ENCODE measurements around the gene FAM131B. TPM values are rescaled to one million over a fixed set of nuclear protein-coding genes. Genes with fewer than 3 reads are reported as not detected.

Gene FAM131B
- total RNA-seq, 1 experiment from 2014 or later = 25.3 TPM

GRCh38 chr7:143387156-143387975 lies 24.9 kb upstream of the FAM131B start:
- DNase-seq (ENCODE audit: low spot score) = peak; percentile 44
- POLR2A ChIA-PET = interaction anchor here (0.5 to 7.2 kb wide), 5 partner anchors 16 to 30 kb away, joined by 3 to 62 read pairs (median 3); partner anchors contain the start of gene EPHA1
- CTCF ChIA-PET = interaction anchor here (0.6 to 4.4 kb wide), 10 partner anchors 7 to 147 kb away, joined by 3 to 48 read pairs (median 7); partner anchors contain the start of genes EPHA1 and FAM131B

More at GRCh38 chr7:143387156-143387975, 24.9 kb upstream of the FAM131B start:
- no peaks in the 10 kb centered on the region for H3K9me3 Mint-ChIP-seq
- peak; percentile 21 for ATAC-seq
- no peak overlapping the region for H3K27ac Mint-ChIP-seq
- TF ChIP-seq ZNF232 (CRISPR knock-in tag; IDR thresholded peaks at IDR 0.05) = no peak
- 0 out of 2 replicates have a peak, but pooled peaks have one; percentile 35 for TF ChIP-seq CTCF (IDR thresholded peaks at IDR 0.05)
- 0 out of 2 replicates have a peak, but pooled peaks have one; percentile 1 for TF ChIP-seq AR (CRISPR knock-in tag; IDR thresholded peaks at IDR 0.05)
- no peak for TF ChIP-seq ZMAT4 (CRISPR knock-in tag; IDR thresholded peaks at IDR 0.05)
- TF ChIP-seq ZNF396 (CRISPR knock-in tag; IDR thresholded peaks at IDR 0.05; ENCODE audit: borderline replicate concordance) = no peak
- TF ChIP-seq PRRX2 (CRISPR knock-in tag; IDR thresholded peaks at IDR 0.05) = 0 out of 2 replicates have a peak, but pooled peaks have one; percentile 42
- 0 out of 2 replicates have a peak, but pooled peaks have one; percentile 51 for TF ChIP-seq ERG (CRISPR knock-in tag; IDR thresholded peaks at IDR 0.05)
- no peak for TF ChIP-seq ZSCAN18 (CRISPR knock-in tag; IDR thresholded peaks at IDR 0.05)
- no peaks in the 10 kb centered on the region for H3K27me3 Mint-ChIP-seq (ENCODE audit: low read depth)
- H3K4me1 Mint-ChIP-seq = peaks cover 17% of the 10 kb centered on the region
- H3K4me3 Mint-ChIP-seq = no peak overlapping the region
- H3K36me3 Mint-ChIP-seq = peaks cover 37% of the 10 kb centered on the region
